ENCODE results near the gene SYP. TPM values are rescaled to one million over a fixed set of nuclear protein-coding genes. Genes with fewer than 3 reads are reported as not detected.

SYP gene
- total and polyA plus RNA-seq, 9 of the 15 experiments (the other 6 are each of a cell fraction or from before 2014, with no cell fraction given) = 0.48 to 5.1 (median 2.6) TPM

GRCh38 chrX:49205443-49205842 is 5.5 kb upstream of the SYP start:
- Histone ChIP-seq H3K9me1 (ENCODE audit: control insufficient read depth, insufficient read depth, low read length) (no peaks in the 10 kb centered on the region), H2AFZ (ENCODE audit: low read depth, low read length) (no peak overlapping the region), H4K20me1 (replicated peaks; ENCODE audit: control insufficient read depth, insufficient read depth, low read length) (no peaks in the 10 kb centered on the region), H3K9me3 (replicated peaks; ENCODE audit: control insufficient read depth, insufficient read depth, low read depth, low read length) (no peaks in the 10 kb centered on the region), H3K36me3 (ENCODE audit: control insufficient read depth, insufficient read depth, low read length) (no peaks in the 10 kb centered on the region), H3K79me2 (ENCODE audit: control insufficient read depth, insufficient read depth, low read length) (no peaks in the 10 kb centered on the region), H3K4me2 (ENCODE audit: insufficient read depth, low read length) (no peak overlapping the region), H3K4me1 (replicated peaks in 1 of 2; ENCODE audit: control insufficient read depth in 2 of 2, insufficient read depth in 2 of 2, low read length in 2 of 2) (peaks cover 3 to 11% of the 10 kb centered on the region in 2 experiments; a peak in 4 of 5 replicates), H3K4me3 (no peak overlapping the region), H3K9ac (ENCODE audit: insufficient read depth in 1 of 2, low read depth in 2 of 2, low read length in 2 of 2) (peak overlapping the region in 1 of 2 experiments; percentile 52; a peak in 1 of 4 replicates), H3K27me3 (ENCODE audit: control insufficient read depth in 2 of 2, insufficient read depth in 2 of 2, low read length in 2 of 2) (no peaks in the 10 kb centered on the region), H3K27ac (ENCODE audit: extremely low read depth, low read depth, low read length) (no peak overlapping the region)
- in situ Hi-C loops (cut with MboI) = no loop called here
- DNase-seq (ENCODE audit: extremely low read depth in 1 of 4, low spot score in 3 of 4) (no peak), FAIRE-seq (no peak), ATAC-seq (no peak)
- ChIA-PET CTCF (ENCODE audit: low intra/inter-chr PET ratio) (no interaction called here), POLR2A (no interaction called here)
- BruUV-seq (replicated peaks) = no TSS peak
- 8% methylated on average over 6 of the region's 13 CpGs for WGBS (ENCODE audit: insufficient coverage, low coverage, missing lambda C conversion rate)
- no peak for TF ChIP-seq SRF (CRISPR knock-in tag; IDR thresholded peaks at IDR 0.05)
- no peak for TF ChIP-seq ZBTB11 (CRISPR knock-in tag; IDR thresholded peaks at IDR 0.05)
- TF ChIP-seq ZNF655 (CRISPR knock-in tag; IDR thresholded peaks at IDR 0.05) = no peak
- no peak for TF ChIP-seq ARHGAP35 (IDR thresholded peaks at IDR 0.05; ENCODE audit: partially characterized antibody)
- no peak for TF ChIP-seq BMI1 (IDR thresholded peaks at IDR 0.05; ENCODE audit: low read length)
- TF ChIP-seq CXXC5 (CRISPR knock-in tag; IDR thresholded peaks at IDR 0.05) = no peak
- TF ChIP-seq ZNF740 (CRISPR knock-in tag; IDR thresholded peaks at IDR 0.05) = no peak
- no peak for TF ChIP-seq ZNF740 (tag; IDR thresholded peaks at IDR 0.05)
- TF ChIP-seq CCAR2 (IDR thresholded peaks at IDR 0.05; ENCODE audit: low read depth, low read length) = no peak
- TF ChIP-seq XRCC4 (IDR thresholded peaks at IDR 0.05; ENCODE audit: extremely low read depth, insufficient read depth, insufficient read length) = no peak
- TF ChIP-seq BHLHE40 (IDR thresholded peaks at IDR 0.05; ENCODE audit: low read length) = no peak
- no peak for TF ChIP-seq HBP1 (CRISPR knock-in tag; IDR thresholded peaks at IDR 0.05)
- TF ChIP-seq NCOA4 (IDR thresholded peaks at IDR 0.05; ENCODE audit: partially characterized antibody) = no peak
- intact Hi-C loops (cut with micrococcal nuclease) = no loop called here
